Heart right ventricle (tissue), 16 donors: ENCODE data around the gene ATXN1. TPM values are rescaled to one million over a fixed set of nuclear protein-coding genes. Genes with fewer than 3 reads are reported as not detected.
A peak's percentile ranks its signal among the peaks of the same experiment; 100 is the strongest.

Source experiments
- ATAC-seq, 8 donors: fragments of 200-7000 bp; cut with Tn5 transposase; one replicate each; pipeline ENCODE4 v1.9.1; 2020; ENCODE audit warnings: mild to moderate bottlenecking in 8 of 8, moderate library complexity in 8 of 8, moderate number of reproducible peaks in 1 of 8
- DNase-seq, 2 donors: peaks; one replicate each; pipeline ENCODE4 v3.0.0-alpha.2; 2020
- H3K27ac ChIP-seq, 10 donors: fragments of 200-600 bp; sonication (generic) in 2 of 10; one replicate each; pipeline versions ENCODE4 v1.5.0 to v1.8.0; 2020 to 2022; ENCODE audit warnings: mild to moderate bottlenecking in 3 of 10
- H3K27me3 ChIP-seq, 7 donors: fragments of 200-600 bp; one replicate each; pipeline ENCODE4 v1.8.0; 2021 to 2022; ENCODE audit warnings: mild to moderate bottlenecking in 2 of 7
- H3K36me3 ChIP-seq, 9 donors: fragments of 200-600 bp; sonication (generic) in 1 of 9; one replicate each; pipeline versions ENCODE4 v1.5.0 to v1.8.0; 2020 to 2022; ENCODE audit warnings: mild to moderate bottlenecking in 2 of 9
- H3K4me1 ChIP-seq, 9 donors: fragments of 200-600 bp; sonication (generic) in 1 of 9; one replicate each; pipeline versions ENCODE4 v1.5.0 to v1.8.0; 2020 to 2022; ENCODE audit warnings: mild to moderate bottlenecking in 4 of 9
- H3K4me3 ChIP-seq, 10 donors: fragments of 200-600 bp; sonication (generic) in 2 of 10; one replicate each; pipeline versions ENCODE4 v1.5.0 to v1.8.0; 2020 to 2022; ENCODE audit warnings: mild to moderate bottlenecking in 7 of 10, moderate library complexity in 2 of 10
- H3K9me3 ChIP-seq, 11 donors: fragments of 200-600 bp in 10 of 11; sonication (generic) in 2 of 11; one replicate each; pipeline versions ENCODE4 v1.5.0 to v1.8.0; 2013 to 2022; ENCODE audit warnings: mild to moderate bottlenecking in 2 of 11, control low read depth in 1 of 11, moderate library complexity in 1 of 11
- WGBS, 2 donors: extraction: QIAGEN DNeasy Blood & Tissue Kit; methylation state at CpG; one replicate each; pipeline ENCODE4 v1.1.7; 2013; ENCODE audit warnings: inconsistent platforms in 1 of 2; 5-methylcytosine and 5-hydroxymethylcytosine counted together
- intact Hi-C, 10 donors: fragments of 100-400 bp; cut with DNase I; formaldehyde crosslinking; loops; one replicate each; pipeline versions ENCODE4 v1.11.1 to v1.14.2; 2022
- polyA plus RNA-seq, 2 donors: library from polyadenylated mRNA; stranded (reverse); fragments of 200-250 nt; gene quantifications; one replicate each; pipeline ENCODE4 v1.2.3, GENCODE V29; 2013
- total RNA-seq, 10 donors: library from RNA; stranded (reverse); fragmentation: NEBNext Ultra II Directional in 3 of 10; extraction: Animal tissue kit (Norgen Biotek cat#: 25700) in 3 of 10; gene quantifications; one replicate each; pipeline versions ENCODE4 v1.2.1 to v1.2.4, GENCODE V29; 2021 to 2023
- TF ChIP-seq, protein P1 (sequence below), 9 donors: fragments of 200-600 bp; sonication (generic) in 2 of 9; IDR thresholded peaks; one replicate each; pipeline versions ENCODE4 v1.5.0 to v1.8.0; 2021 to 2022; ENCODE audit warnings: antibody characterized with exemption in 9 of 9, mild to moderate bottlenecking in 5 of 9, moderate library complexity in 1 of 9
- donor health status: Arrhythmogenic right ventricular cardiomyopathy.
- donor health status: ischemic (EF 13 %, LVEDD 7.1; RV severe dilation, severe dysfunction).
- donor health status: healthy with polysubstance abuse.
- donor health status: DM: no; HTN: yes; CAD: no.
- donor health status: DM: no; HTN: no; CAD: no.
- donor health status: ischemic (EF 25% LVEDD 6.9; RV normal size, moderate dysfunction).
- donor health status: ischemic (EF 25% LVEDD 5.7; RV mildly dilated, moderate dysfunction).
- donor health status: healthy.
- donor health status: DM: yes; HTN: yes; CAD: no.
- donor health status: Ischemic cardiomyopathy.
- donor health status: ischemic (EF 35%, LVEDD 5.7; RV mildly dilated, moderate dysfunction).
- donor health status: nonischemic (EF 11% LVEDD 7.7; RV severe dilation, severe dysfunction).
- donor health status: DM: yes; HTN: yes; CAD: no.
- donor health status: PGD.
- donor health status: ischemic (EF 29% LVEDD 5.4; RV normal size, mild dysfunction).
- donor health status: nonischemic (EF 23%, LVEDD 6.1; RV moderate dilation, normal function).

Gene ATXN1
- total and polyA plus RNA-seq, 12 donors, result 4.1 to 46.5 (median 40.3) TPM

DNA sequence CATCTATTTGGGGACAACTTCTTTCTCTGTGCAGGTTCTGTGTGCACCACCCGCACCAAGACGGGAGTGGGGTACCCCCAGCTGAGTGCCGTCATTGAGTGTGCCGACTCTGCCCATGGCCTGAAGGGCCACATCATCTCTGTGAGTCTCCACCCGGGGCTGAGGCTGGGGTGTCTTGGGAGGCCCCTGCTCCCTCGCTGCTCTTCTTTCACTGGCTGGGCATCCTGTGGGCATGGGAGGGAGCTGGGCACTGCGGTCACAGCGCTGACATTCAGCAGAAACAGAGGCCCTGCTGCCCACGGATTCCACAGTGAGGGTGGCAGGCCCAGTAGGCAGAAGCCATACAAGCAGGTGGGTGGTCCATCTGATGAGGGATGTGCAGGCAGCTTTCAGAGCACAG lies 482.5 kb downstream of the ATXN1 start:
- Histone ChIP-seq H3K4me1 (peaks cover 4 to 41% (median 11%) of the 10 kb centered on the region in 9 donors), H3K4me3 (no peak overlapping the region), H3K36me3 (peaks cover 0 to 38% (median 0%) of the 10 kb centered on the region in 9 donors), H3K27ac (peak overlapping the region in 4 of 10 donors; percentile 74 to 84 (median 83)), H3K27me3 (no peaks in the 10 kb centered on the region), H3K9me3 (no peaks in the 10 kb centered on the region)
- 92% methylated on average over 9 of the region's 9 CpGs for WGBS, 2 donors
- DNase-seq, result no peak
- intact Hi-C loops, result loop anchor here in 2 of 10 donors (5.0 kb wide), 2 partner anchors 36 to 41 kb away; partner anchors contain the start of gene GMPR (in 1 of the 2)
- peak in 1 of 8 donors; percentile 1 for ATAC-seq
- TF ChIP-seq, protein P1, sequence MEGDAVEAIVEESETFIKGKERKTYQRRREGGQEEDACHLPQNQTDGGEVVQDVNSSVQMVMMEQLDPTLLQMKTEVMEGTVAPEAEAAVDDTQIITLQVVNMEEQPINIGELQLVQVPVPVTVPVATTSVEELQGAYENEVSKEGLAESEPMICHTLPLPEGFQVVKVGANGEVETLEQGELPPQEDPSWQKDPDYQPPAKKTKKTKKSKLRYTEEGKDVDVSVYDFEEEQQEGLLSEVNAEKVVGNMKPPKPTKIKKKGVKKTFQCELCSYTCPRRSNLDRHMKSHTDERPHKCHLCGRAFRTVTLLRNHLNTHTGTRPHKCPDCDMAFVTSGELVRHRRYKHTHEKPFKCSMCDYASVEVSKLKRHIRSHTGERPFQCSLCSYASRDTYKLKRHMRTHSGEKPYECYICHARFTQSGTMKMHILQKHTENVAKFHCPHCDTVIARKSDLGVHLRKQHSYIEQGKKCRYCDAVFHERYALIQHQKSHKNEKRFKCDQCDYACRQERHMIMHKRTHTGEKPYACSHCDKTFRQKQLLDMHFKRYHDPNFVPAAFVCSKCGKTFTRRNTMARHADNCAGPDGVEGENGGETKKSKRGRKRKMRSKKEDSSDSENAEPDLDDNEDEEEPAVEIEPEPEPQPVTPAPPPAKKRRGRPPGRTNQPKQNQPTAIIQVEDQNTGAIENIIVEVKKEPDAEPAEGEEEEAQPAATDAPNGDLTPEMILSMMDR (IDR thresholded peaks at IDR 0.05), result no peak

DNA sequence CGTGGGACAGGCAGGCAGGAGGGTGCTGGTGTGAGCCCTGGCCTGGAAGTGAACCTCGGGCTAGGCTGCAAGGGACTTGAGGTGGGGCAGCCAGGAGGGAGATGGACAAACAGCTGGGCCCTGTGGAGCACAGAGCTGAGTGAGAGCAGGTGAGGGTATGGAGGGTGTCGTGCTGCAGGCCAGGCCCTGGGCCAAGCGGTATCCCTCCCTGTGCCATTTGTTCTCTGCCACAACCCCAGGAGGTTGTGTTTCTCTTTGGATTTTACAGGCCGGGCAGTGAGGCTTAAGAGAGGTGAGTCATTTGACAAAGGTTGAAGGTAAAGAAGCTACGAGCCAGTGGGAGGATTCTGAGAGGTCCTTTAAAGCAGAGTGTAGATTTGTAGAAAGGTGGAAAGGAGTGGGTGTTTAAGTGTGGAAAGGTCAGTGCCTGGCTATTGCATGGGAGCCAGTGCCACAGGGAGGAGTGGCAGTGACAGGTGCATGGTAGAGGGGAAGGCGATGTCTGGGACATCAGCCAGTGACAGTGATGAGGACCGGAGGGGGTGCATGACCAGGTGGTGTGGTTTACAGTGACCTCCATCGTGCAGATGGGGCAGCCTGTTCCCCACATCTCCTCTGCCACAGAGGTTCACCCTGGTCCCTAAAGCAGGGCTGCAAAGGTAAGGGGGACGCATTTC lies 483.1 kb downstream of the ATXN1 start:
- no peaks in the 10 kb centered on the region for H3K9me3 ChIP-seq
- ATAC-seq (peak; percentile 20 to 59 (median 46)), DNase-seq (no peak)
- intact Hi-C loops, result loop anchor here in 2 of 10 donors (5.0 kb wide), 2 partner anchors 36 to 41 kb away; partner anchors contain the start of gene GMPR (in 1 of the 2)
- peak overlapping the region; percentile 36 to 84 (median 82) for H3K27ac ChIP-seq
- TF ChIP-seq, protein P1 (IDR thresholded peaks at IDR 0.05), result no peak
- 59 to 69% methylated on average over 10 of the region's 10 CpGs for WGBS, 2 donors
- peaks cover 0 to 37% (median 0%) of the 10 kb centered on the region in 9 donors for H3K36me3 ChIP-seq
- peaks cover 4 to 44% (median 13%) of the 10 kb centered on the region in 9 donors for H3K4me1 ChIP-seq
- no peak overlapping the region for H3K4me3 ChIP-seq
- no peaks in the 10 kb centered on the region for H3K27me3 ChIP-seq

DNA sequence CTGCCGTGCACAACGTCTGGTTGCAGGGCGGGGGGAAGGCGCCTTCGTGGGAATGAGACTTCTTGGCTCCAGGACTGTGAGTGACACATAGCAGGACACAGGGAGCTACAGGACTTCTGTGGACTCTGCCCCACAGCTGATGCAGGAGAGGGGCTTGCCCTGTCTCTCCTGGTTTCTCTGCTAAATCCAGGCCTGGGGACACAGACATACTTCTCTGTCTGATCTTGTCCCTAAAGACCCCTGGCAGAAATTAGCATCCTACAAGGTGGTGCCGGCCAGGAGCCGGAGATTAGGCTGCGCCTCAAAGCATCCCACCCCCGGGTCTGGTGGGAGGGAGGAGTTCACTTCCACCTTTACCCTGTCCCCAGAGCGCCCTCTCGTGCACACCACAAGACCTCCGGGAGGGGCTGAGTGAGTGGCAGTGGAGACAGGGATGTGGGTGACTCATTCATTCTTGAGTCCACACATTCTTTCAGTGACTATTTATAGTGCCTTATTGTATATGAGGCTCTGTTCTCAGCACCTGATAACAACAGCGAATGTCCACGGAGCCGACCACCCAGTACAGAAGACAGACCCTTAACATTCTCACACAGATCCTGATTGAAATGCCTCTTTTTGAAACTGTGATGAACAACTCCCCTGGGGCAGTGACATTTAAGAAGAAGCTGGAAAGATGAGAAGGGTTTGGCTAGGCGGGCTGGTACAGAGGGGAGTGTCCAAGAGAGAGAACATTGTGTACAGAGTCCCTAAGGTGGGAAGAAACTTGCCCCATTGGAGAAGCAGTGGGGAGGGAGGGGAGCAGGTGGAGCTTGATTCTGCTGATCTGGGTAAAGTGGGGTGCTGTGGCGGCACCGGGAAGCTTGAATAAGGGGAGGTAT lies 483.9 kb downstream of the ATXN1 start:
- ATAC-seq (peak; percentile 85 to 95 (median 92)), DNase-seq (peak; percentile 70 to 78)
- 33 to 42% methylated on average over 18 of the region's 18 CpGs for WGBS, 2 donors
- intact Hi-C loops, result loop anchor here in 6 of 10 donors (1.0 to 5.0 kb wide), 6 partner anchors 33 to 40 kb away; partner anchors contain the start of gene GMPR (in 2 of the 6)
- TF ChIP-seq, protein P1 (IDR thresholded peaks at IDR 0.05), result peak in 8 of 9 donors; percentile 30 to 69 (median 51)
- H3K4me3 ChIP-seq, result no peak overlapping the region
- H3K9me3 ChIP-seq, result no peaks in the 10 kb centered on the region
- peaks cover 4 to 49% (median 17%) of the 10 kb centered on the region in 9 donors for H3K4me1 ChIP-seq
- peak overlapping the region; percentile 36 to 84 (median 82) for H3K27ac ChIP-seq
- H3K27me3 ChIP-seq, result no peaks in the 10 kb centered on the region
- H3K36me3 ChIP-seq, result peaks cover 0 to 32% (median 0%) of the 10 kb centered on the region in 9 donors
